Astrocyte (in vitro differentiated cells and primary cell): ENCODE data around the gene NME9. TPM values are rescaled to one million over a fixed set of nuclear protein-coding genes. Genes with fewer than 3 reads are reported as not detected.

Source experiments
- DNase-seq: peaks from one replicate; pipeline ENCODE4 v3.0.0-alpha.2; 2010; ENCODE audit warnings: low read depth
- FAIRE-seq: peaks from 2 replicates; lab custom pipeline; 2011; peaks lifted over from hg19 to GRCh38; lab: Jason Lieb, UNC
- H2AFZ ChIP-seq: 2 replicates; pipeline ENCODE4 v1.6.0; 2012; ENCODE audit warnings: low read depth, low read length, inconsistent platforms
- H3K27ac ChIP-seq: 2 replicates; pipeline ENCODE4 v1.5.1; 2011; ENCODE audit warnings: low read depth, low read length, inconsistent platforms
- H3K27me3 ChIP-seq: 2 replicates; pipeline ENCODE4 v1.6.0; 2011; ENCODE audit warnings: low read length, inconsistent platforms; ENCODE audit not compliant: insufficient read depth
- H3K36me3 ChIP-seq: 2 replicates; pipeline ENCODE4 v1.5.1; 2011; ENCODE audit warnings: low read length, inconsistent platforms; ENCODE audit not compliant: insufficient read depth
- H3K4me1 ChIP-seq: 2 replicates; pipeline ENCODE4 v1.5.1; 2011; ENCODE audit warnings: low read length, inconsistent platforms; ENCODE audit not compliant: insufficient read depth
- H3K4me2 ChIP-seq: 2 replicates; pipeline ENCODE4 v1.6.0; 2012; ENCODE audit warnings: low read length, inconsistent platforms
- H3K4me3 ChIP-seq: 2 replicates; pipeline ENCODE4 v1.5.1; 2011; ENCODE audit warnings: low read depth, mild to moderate bottlenecking, low read length, inconsistent platforms; ENCODE audit not compliant: insufficient read depth
- H3K79me2 ChIP-seq: 2 replicates; pipeline ENCODE4 v1.6.0; 2012; ENCODE audit warnings: mild to moderate bottlenecking, low read length, inconsistent platforms; ENCODE audit not compliant: insufficient read depth
- H3K9ac ChIP-seq: 2 replicates; pipeline ENCODE4 v1.6.0; 2012; ENCODE audit warnings: mild to moderate bottlenecking, low read length, inconsistent platforms
- H3K9me3 ChIP-seq: 2 replicates; pipeline ENCODE4 v1.5.1; 2012; ENCODE audit warnings: low read depth, mild to moderate bottlenecking, low read length, inconsistent platforms; ENCODE audit not compliant: insufficient read depth
- H4K20me1 ChIP-seq: 2 replicates; pipeline ENCODE4 v1.6.0; 2012; ENCODE audit warnings: low read length, inconsistent platforms; ENCODE audit not compliant: insufficient read depth
- H3K27ac Mint-ChIP-seq: one replicate; pipeline ENCODE4 v1.8.0; 2021; ENCODE audit warnings: mild to moderate bottlenecking, mixed read lengths; ENCODE audit not compliant: unreplicated experiment
- H3K27me3 Mint-ChIP-seq: one replicate; pipeline ENCODE4 v1.8.0; 2021; ENCODE audit warnings: low read depth, mixed read lengths; ENCODE audit not compliant: unreplicated experiment
- H3K36me3 Mint-ChIP-seq: one replicate; pipeline ENCODE4 v1.8.0; 2021; ENCODE audit warnings: low read depth, mixed read lengths; ENCODE audit not compliant: unreplicated experiment
- H3K4me1 Mint-ChIP-seq: one replicate; pipeline ENCODE4 v1.8.0; 2021; ENCODE audit warnings: low read depth, mixed read lengths; ENCODE audit not compliant: unreplicated experiment
- H3K4me3 Mint-ChIP-seq: one replicate; pipeline ENCODE4 v1.8.0; 2021; ENCODE audit warnings: mild to moderate bottlenecking, moderate library complexity, mixed read lengths; ENCODE audit not compliant: unreplicated experiment
- H3K9me3 Mint-ChIP-seq: one replicate; pipeline ENCODE4 v1.8.0; 2021; ENCODE audit warnings: mild to moderate bottlenecking, mixed read lengths; ENCODE audit not compliant: unreplicated experiment
- EZH2 ChIP-seq: IDR thresholded peaks from 2 replicates; pipeline ENCODE4 v1.6.1; 2012; ENCODE audit warnings: mild to moderate bottlenecking, low read length, inconsistent platforms; ENCODE audit not compliant: insufficient read depth
- total RNA-seq: library from RNA; stranded (reverse); gene quantifications from 2 replicates; pipeline ENCODE4 v1.2.1, GENCODE V29; 2021
- TF ChIP-seq, protein P1 (sequence below): IDR thresholded peaks from 2 replicates; pipeline ENCODE4 v1.5.1; 2011; ENCODE audit warnings: low read depth, mild to moderate bottlenecking, inconsistent platforms, low read length, moderate library complexity; ENCODE audit not compliant: insufficient read depth

Gene NME9
- total RNA-seq, 1 donor from 2014 or later, result 0.54 TPM

DNA sequence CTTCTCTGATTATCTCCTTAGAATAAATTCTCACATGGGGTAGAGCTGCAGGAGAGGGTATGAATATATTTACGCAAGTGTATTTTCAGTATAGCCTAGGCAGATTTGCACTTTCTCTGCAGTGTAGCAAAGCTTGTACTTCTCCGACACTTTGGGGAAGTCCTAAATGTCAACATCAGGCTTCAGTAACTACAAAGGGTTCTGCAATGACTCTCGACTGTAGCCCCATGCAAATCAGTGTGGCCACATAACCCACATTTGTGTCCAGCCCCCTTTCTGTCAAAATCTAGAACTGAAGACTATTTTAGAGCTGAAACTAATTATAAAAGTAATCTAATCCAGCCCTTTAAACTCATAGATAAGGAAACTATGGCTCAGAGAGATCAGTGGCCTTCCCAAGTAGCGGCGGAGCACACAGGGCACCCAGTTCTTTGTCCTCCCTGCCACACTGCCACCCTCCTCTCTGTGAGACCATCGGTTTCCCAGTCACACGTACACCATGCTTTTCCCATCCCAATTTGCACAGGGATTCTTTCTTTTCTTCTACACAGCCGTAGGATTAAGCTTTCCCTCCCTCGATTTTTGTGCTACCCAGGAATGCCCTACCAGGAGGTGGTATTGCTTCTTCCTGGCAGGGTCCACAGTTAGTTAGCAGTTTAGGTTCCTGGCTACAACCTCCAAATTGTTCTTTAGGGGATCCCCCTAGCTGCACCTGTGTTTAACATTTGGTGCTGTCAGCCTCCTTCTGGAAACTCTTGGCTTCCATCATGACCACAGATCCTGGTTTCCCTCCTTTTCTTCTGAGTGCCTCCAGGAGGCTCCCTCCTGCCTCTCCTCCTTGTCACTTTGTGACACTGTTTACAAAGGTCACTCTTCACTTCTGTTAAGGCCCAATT is 41.7 kb upstream of the NME9 start:
- Histone ChIP-seq H3K79me2 (peaks cover 4% of the 10 kb centered on the region), H3K9ac (no peak overlapping the region), H3K36me3 (peaks cover 4% of the 10 kb centered on the region), H3K4me3 (no peak overlapping the region), H3K27me3 (no peaks in the 10 kb centered on the region), H3K9me3 (no peaks in the 10 kb centered on the region), H2AFZ (no peak overlapping the region), H3K4me1 (no peaks in the 10 kb centered on the region), H4K20me1 (peaks cover 41% of the 10 kb centered on the region), H3K4me2 (no peak overlapping the region), H3K27ac (no peak overlapping the region)
- no peak for FAIRE-seq
- TF ChIP-seq, protein P1, sequence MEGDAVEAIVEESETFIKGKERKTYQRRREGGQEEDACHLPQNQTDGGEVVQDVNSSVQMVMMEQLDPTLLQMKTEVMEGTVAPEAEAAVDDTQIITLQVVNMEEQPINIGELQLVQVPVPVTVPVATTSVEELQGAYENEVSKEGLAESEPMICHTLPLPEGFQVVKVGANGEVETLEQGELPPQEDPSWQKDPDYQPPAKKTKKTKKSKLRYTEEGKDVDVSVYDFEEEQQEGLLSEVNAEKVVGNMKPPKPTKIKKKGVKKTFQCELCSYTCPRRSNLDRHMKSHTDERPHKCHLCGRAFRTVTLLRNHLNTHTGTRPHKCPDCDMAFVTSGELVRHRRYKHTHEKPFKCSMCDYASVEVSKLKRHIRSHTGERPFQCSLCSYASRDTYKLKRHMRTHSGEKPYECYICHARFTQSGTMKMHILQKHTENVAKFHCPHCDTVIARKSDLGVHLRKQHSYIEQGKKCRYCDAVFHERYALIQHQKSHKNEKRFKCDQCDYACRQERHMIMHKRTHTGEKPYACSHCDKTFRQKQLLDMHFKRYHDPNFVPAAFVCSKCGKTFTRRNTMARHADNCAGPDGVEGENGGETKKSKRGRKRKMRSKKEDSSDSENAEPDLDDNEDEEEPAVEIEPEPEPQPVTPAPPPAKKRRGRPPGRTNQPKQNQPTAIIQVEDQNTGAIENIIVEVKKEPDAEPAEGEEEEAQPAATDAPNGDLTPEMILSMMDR, result no peak
- no peak for TF ChIP-seq EZH2
- Mint-ChIP-seq H3K36me3 (peaks cover 25% of the 10 kb centered on the region), H3K9me3 (no peaks in the 10 kb centered on the region), H3K4me3 (no peak overlapping the region), H3K27me3 (peaks cover 2% of the 10 kb centered on the region), H3K27ac (no peak overlapping the region), H3K4me1 (peaks cover 10% of the 10 kb centered on the region)
- no peak for DNase-seq

DNA sequence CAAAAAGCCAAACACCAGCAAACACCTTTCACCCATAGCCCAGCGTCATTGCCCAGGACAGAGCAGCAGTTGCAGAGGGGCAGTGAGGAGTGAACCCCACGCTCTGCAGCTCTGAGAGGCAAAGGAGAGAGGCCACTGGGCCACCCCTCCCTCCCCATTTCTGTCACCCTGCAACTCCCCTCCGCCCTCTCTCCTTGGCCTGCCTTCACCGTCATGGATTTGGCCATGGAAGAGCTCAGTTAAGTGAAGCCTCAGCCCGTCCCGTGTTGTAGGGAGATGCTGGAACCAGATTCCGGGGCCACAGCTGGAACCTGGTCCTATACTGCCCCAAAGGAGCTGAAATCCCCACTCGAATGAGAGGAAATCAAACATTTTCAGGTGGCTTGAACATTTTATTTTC is 40.7 kb upstream of the NME9 start:
- H3K36me3 Mint-ChIP-seq, result peaks cover 26% of the 10 kb centered on the region
- Histone ChIP-seq H3K27ac (no peak overlapping the region), H3K36me3 (peaks cover 4% of the 10 kb centered on the region), H3K4me1 (no peaks in the 10 kb centered on the region), H3K9me3 (no peaks in the 10 kb centered on the region), H3K4me3 (no peak overlapping the region), H3K27me3 (no peaks in the 10 kb centered on the region), H2AFZ (no peak overlapping the region), H3K4me2 (no peak overlapping the region), H3K9ac (no peak overlapping the region), H3K79me2 (peaks cover 4% of the 10 kb centered on the region), H4K20me1 (peaks cover 50% of the 10 kb centered on the region)
- no peak overlapping the region for H3K27ac Mint-ChIP-seq
- no peak overlapping the region for H3K4me3 Mint-ChIP-seq
- no peak for FAIRE-seq
- no peak for DNase-seq
- TF ChIP-seq, protein P1, result no peak
- no peak for TF ChIP-seq EZH2
- H3K27me3 Mint-ChIP-seq, result peaks cover 2% of the 10 kb centered on the region
- H3K4me1 Mint-ChIP-seq, result peaks cover 10% of the 10 kb centered on the region
- H3K9me3 Mint-ChIP-seq, result no peaks in the 10 kb centered on the region
